A549 (cell line): Measurements from ENCODE around the gene PCK1. TPM values are rescaled to one million over a fixed set of nuclear protein-coding genes. Genes with fewer than 3 reads are reported as not detected.

Experiments used
- ATAC-seq, 2 experiments: fragments of 200-7000 bp in 1 of 2; fragments of >200 bp in 1 of 2; cut with Nextera tagmentation in 1 of 2; cut with Tn5 transposase in 1 of 2; 3 replicates each; pipeline versions ENCODE4 v1.8.0 to v1.9.1; 2018 to 2020; ENCODE audit warnings: mild to moderate bottlenecking in 1 of 2, moderate library complexity in 1 of 2
- CTCF ChIA-PET: fragments of 300-600 bp; sonication (Branson Sonifier 250); formaldehyde crosslinking; extraction: SDS; loops from one replicate; lab custom pipeline; 2021; ENCODE audit warnings: antibody characterized with exemption, inconsistent platforms; lab: Yijun Ruan, JAX
- POLR2A ChIA-PET: fragments of 350-600 bp; formaldehyde crosslinking; extraction: SDS; loops from one replicate; lab custom pipeline; 2021; ENCODE audit warnings: antibody characterized with exemption, inconsistent platforms; lab: Yijun Ruan, JAX
- DNase-seq, 2 experiments: peaks; one replicate each; pipeline versions ENCODE4 v3.0.0 to v3.0.0-alpha.2; 2011 to 2016; ENCODE audit warnings: low read depth in 1 of 2, low spot score in 1 of 2
- FAIRE-seq: peaks from 2 replicates; lab custom pipeline; 2011; peaks lifted over from hg19 to GRCh38; lab: Jason Lieb, UNC
- H3K27ac ChIP-seq, 2 experiments: fragments of >200 bp; sonication (Bioruptor Twin); formaldehyde crosslinking; 3 replicates each; pipeline ENCODE4 v1.5.1; 2016 to 2017
- H3K4me1 ChIP-seq: fragments of >200 bp; sonication (Bioruptor Twin); formaldehyde crosslinking; 3 replicates; pipeline ENCODE4 v1.6.1; 2016
- H3K4me2 ChIP-seq: fragments of >200 bp; sonication (Bioruptor Twin); formaldehyde crosslinking; 3 replicates; pipeline ENCODE4 v1.6.1; 2016
- H3K4me3 ChIP-seq: fragments of >200 bp; sonication (Bioruptor Twin); formaldehyde crosslinking; 3 replicates; pipeline ENCODE4 v1.5.1; 2016
- H3K9me3 ChIP-seq: fragments of >200 bp; sonication (Bioruptor Twin); formaldehyde crosslinking; 3 replicates; pipeline ENCODE4 v1.6.1; 2016
- CBX8 ChIP-seq: fragments of 200-600 bp; sonication (generic); IDR thresholded peaks from 2 replicates; pipeline ENCODE4 v1.6.1; 2016
- CHD2 ChIP-seq: fragments of 150-350 bp; IDR thresholded peaks from 2 replicates; pipeline ENCODE4 v1.6.1; 2014; ENCODE audit warnings: low read length; ENCODE audit not compliant: partially characterized antibody
- CHD4 ChIP-seq: fragments of 200-600 bp; sonication (generic); IDR thresholded peaks from 2 replicates; pipeline ENCODE4 v1.6.1; 2016; ENCODE audit warnings: antibody characterized with exemption, mild to moderate bottlenecking, borderline replicate concordance
- EHF ChIP-seq: fragments of 250-450 bp; sonication (Bioruptor Pico); IDR thresholded peaks from 2 replicates; pipeline ENCODE4 v1.5.0; 2020; ENCODE audit warnings: mild to moderate bottlenecking
- EHMT2 ChIP-seq: fragments of 200-600 bp; sonication (generic); IDR thresholded peaks from 2 replicates; pipeline ENCODE4 v1.6.1; 2016; ENCODE audit warnings: antibody characterized with exemption, low read depth, mild to moderate bottlenecking, moderate library complexity
- FOSB ChIP-seq: fragments of 250-450 bp; sonication (Bioruptor Pico); IDR thresholded peaks from 2 replicates; pipeline ENCODE4 v1.5.0; 2020; ENCODE audit warnings: mild to moderate bottlenecking, moderate library complexity
- FOXS1 ChIP-seq: fragments of 250-450 bp; sonication (Bioruptor Pico); IDR thresholded peaks from 2 replicates; pipeline ENCODE4 v1.5.0; 2020; ENCODE audit warnings: mild to moderate bottlenecking, moderate library complexity
- GATA3 ChIP-seq: IDR thresholded peaks from 2 replicates; pipeline ENCODE4 v1.6.1; 2012; ENCODE audit warnings: borderline replicate concordance
- HDAC2 ChIP-seq: fragments of 200-600 bp; sonication (generic); IDR thresholded peaks from 2 replicates; pipeline ENCODE4 v1.6.1; 2016
- HEYL ChIP-seq: fragments of 250-450 bp; sonication (Bioruptor Pico); IDR thresholded peaks from 2 replicates; pipeline ENCODE4 v1.8.0; 2021; ENCODE audit warnings: mild to moderate bottlenecking, moderate library complexity
- HOXA7 ChIP-seq: fragments of 250-450 bp; sonication (Bioruptor Pico); IDR thresholded peaks from 2 replicates; pipeline ENCODE4 v1.5.0; 2020; ENCODE audit warnings: mild to moderate bottlenecking, moderate library complexity
- HOXB13 ChIP-seq: fragments of 250-450 bp; sonication (Bioruptor Pico); IDR thresholded peaks from 2 replicates; pipeline ENCODE4 v1.5.0; 2020; ENCODE audit warnings: low read depth, mild to moderate bottlenecking, moderate library complexity
- JUN ChIP-seq, 2 experiments: fragments of >200 bp; sonication (Bioruptor Twin); formaldehyde crosslinking; IDR thresholded peaks; 2 replicates in 1 of 2; 3 replicates in 1 of 2; pipeline ENCODE4 v1.6.1; 2016 to 2017
- KDM1A ChIP-seq: fragments of 200-600 bp; sonication (generic); IDR thresholded peaks from 2 replicates; pipeline ENCODE4 v1.6.1; 2016; ENCODE audit warnings: low read depth, mild to moderate bottlenecking
- MAFK ChIP-seq: fragments of 450-650 bp; IDR thresholded peaks from 2 replicates; pipeline ENCODE4 v1.6.1; 2014; ENCODE audit not compliant: partially characterized antibody
- MYC ChIP-seq: IDR thresholded peaks from 2 replicates; pipeline ENCODE4 v1.6.1; 2012; ENCODE audit warnings: mild to moderate bottlenecking, inconsistent platforms, low read length, improper control_type of control experiment, borderline replicate concordance
- PHF8 ChIP-seq: fragments of 200-600 bp; sonication (generic); IDR thresholded peaks from 2 replicates; pipeline ENCODE4 v1.6.1; 2016; ENCODE audit warnings: low read depth, mild to moderate bottlenecking, antibody characterized with exemption, moderate library complexity, borderline replicate concordance
- POLR2AphosphoS2 ChIP-seq: conservative IDR thresholded peaks from 2 replicates; pipeline ENCODE4 v1.6.1; 2012; ENCODE audit warnings: low read length, improper control_type of control experiment, inconsistent platforms
- RAD21 ChIP-seq, 2 experiments: fragments of >200 bp in 1 of 2; sonication (Bioruptor Twin) in 1 of 2; formaldehyde crosslinking in 1 of 2; IDR thresholded peaks in 1 of 2; conservative IDR thresholded peaks in 1 of 2; 2 replicates in 1 of 2; 3 replicates in 1 of 2; pipeline ENCODE4 v1.6.1; 2012 to 2018; ENCODE audit warnings: inconsistent platforms in 1 of 2
- RARB ChIP-seq: fragments of 250-450 bp; sonication (Bioruptor Pico); IDR thresholded peaks from 2 replicates; pipeline ENCODE4 v1.8.0; 2021; ENCODE audit warnings: mild to moderate bottlenecking, moderate library complexity
- SREBF2 ChIP-seq: fragments of 450-650 bp; IDR thresholded peaks from 2 replicates; pipeline ENCODE4 v1.6.1; 2014; ENCODE audit warnings: mild to moderate bottlenecking, moderate library complexity
- TP53 ChIP-seq: fragments of 250-450 bp; sonication (Bioruptor Pico); IDR thresholded peaks from 2 replicates; pipeline ENCODE4 v1.5.0; 2021; ENCODE audit warnings: mild to moderate bottlenecking, moderate library complexity
- WGBS: methylation state at CpG from one replicate; pipeline ENCODE4 v1.1.6; 2017; ENCODE audit errors: missing lambda C conversion rate; 5-methylcytosine and 5-hydroxymethylcytosine counted together
- polyA plus RNA-seq, 4 experiments: library from polyadenylated mRNA; depleted of rRNA in 3 of 4; stranded (reverse); fragments of >200 nt; fragmentation: RNase III in 1 of 4; extraction: RNeasy Plus Mini Kit Qiagen cat#74134 plus additional on column Dnase treatment in 1 of 4; gene quantifications; 2 replicates in 3 of 4; 3 replicates in 1 of 4; pipeline ENCODE4 v1.2.3, GENCODE V29; 2011 to 2017
- TF ChIP-seq, protein P1 (sequence below): fragments of 150-350 bp; IDR thresholded peaks from 2 replicates; pipeline ENCODE4 v1.6.1; 2014; ENCODE audit warnings: low read depth, mild to moderate bottlenecking, low read length
- TF ChIP-seq, protein P2 (sequence below): fragments of 250-450 bp; sonication (Bioruptor Pico); IDR thresholded peaks from 2 replicates; pipeline ENCODE4 v1.5.0; 2021; ENCODE audit warnings: mild to moderate bottlenecking, moderate library complexity, borderline replicate concordance
- TF ChIP-seq, protein P3 (sequence below): fragments of >200 bp; sonication (Bioruptor Twin); formaldehyde crosslinking; IDR thresholded peaks from 3 replicates; pipeline ENCODE4 v1.6.1; 2016

PCK1 gene
- polyA plus RNA-seq, 2 of the 4 experiments (the other 2 are of a cell fraction), result 0.04 to 0.12 TPM

DNA sequence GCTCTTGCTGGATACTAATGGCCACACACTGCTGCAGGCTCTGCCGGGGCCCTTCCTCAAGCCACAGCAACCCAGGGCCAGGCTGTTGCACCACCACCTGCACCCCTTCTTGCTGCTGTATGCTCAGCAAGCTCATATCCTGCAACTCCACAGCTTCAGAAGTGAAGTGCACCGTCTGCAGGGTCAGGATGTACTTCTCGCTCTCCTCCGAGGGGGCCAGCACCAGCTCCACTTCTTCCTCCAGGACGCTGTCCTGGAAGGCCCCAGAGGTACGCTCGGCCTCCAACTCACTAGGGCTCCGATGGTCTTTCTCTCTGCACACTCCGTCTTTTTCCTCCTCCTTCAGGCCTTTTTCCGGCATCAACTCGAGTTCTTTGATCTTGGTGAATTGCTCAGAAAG, 37.1 kb upstream of the PCK1 start:
- Histone ChIP-seq H3K4me2 (no peak overlapping the region), H3K4me3 (no peak overlapping the region), H3K4me1 (peaks cover 6% of the 10 kb centered on the region; the same call in 1 of the 3 replicates), H3K9me3 (no peaks in the 10 kb centered on the region), H3K27ac (no peak overlapping the region)
- ChIA-PET POLR2A (no interaction called here), CTCF (interaction anchor here (0.9 to 19.8 kb wide), 4 partner anchors 10 to 686 kb away, joined by 3 to 388 read pairs (median 10); no protein-coding TSS in a partner anchor)
- no peak for ATAC-seq
- FAIRE-seq, result no peak
- 74% methylated on average over 10 of the region's 11 CpGs for WGBS
- TF ChIP-seq, protein P1, sequence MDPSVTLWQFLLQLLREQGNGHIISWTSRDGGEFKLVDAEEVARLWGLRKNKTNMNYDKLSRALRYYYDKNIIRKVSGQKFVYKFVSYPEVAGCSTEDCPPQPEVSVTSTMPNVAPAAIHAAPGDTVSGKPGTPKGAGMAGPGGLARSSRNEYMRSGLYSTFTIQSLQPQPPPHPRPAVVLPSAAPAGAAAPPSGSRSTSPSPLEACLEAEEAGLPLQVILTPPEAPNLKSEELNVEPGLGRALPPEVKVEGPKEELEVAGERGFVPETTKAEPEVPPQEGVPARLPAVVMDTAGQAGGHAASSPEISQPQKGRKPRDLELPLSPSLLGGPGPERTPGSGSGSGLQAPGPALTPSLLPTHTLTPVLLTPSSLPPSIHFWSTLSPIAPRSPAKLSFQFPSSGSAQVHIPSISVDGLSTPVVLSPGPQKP, result no peak
- TF ChIP-seq RAD21 (conservative IDR thresholded peaks at IDR 0.05 in 1 of 2, IDR thresholded peaks at IDR 0.05 in 1 of 2) (no peak), EHF (CRISPR knock-in tag) (no peak), PHF8 (no peak), CHD4 (no peak), KDM1A (no peak), MAFK (no peak), HEYL (no peak), FOXS1 (CRISPR knock-in tag) (no peak)
- no peak for DNase-seq

DNA sequence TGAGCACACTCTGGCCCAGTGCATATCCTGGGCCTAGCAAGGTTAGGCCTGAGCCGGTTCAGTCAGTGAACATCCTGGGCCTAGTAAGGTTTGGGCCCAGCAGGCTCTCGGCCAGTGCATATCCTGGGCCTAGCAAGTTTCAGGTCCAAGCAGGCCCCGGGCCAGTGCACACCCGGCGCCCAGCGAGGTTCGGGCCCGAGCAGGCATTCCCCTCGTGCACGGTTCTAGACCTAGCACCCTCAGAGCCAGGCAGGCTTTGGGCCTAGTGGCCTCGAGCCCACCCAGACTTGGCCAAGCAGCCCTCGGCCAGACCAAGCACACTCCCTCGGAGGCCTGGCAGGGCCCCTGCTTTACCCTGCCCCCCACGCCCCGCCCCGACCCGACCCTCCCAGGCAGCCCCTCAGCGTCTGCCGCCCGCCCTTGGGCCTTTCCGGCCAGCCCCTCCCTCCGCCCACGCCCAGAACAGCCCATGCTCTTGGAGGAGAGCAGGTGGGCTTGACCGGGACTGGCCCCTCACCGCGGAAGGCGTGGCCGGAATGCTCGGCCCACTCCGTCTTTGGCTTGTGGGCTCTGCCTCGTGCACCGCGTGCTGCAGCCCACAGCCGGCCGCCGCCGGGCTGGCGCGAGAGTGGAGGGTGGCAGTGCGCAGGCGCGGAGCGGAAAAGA, 36.3 kb upstream of the PCK1 start, which contains the start of gene CTCFL:
Gene CTCFL (minus strand): TSS at position 630 of the 666 bp plus-strand sequence. CDS start 935 bp downstream, outside the sequence.
- FAIRE-seq, result no peak
- Histone ChIP-seq H3K4me1 (peaks cover 6% of the 10 kb centered on the region; the same call in 1 of the 3 replicates), H3K4me2 (0 out of 3 replicates have a peak within 1 kb of the TSS, but pooled peaks have one; percentile 30), H3K4me3 (no peak within 1 kb of the TSS), H3K27ac (peak within 1 kb of the TSS in 1 of 2 experiments; percentile 16; a peak in 1 of 6 replicates), H3K9me3 (no peaks in the 10 kb centered on the region)
- TF ChIP-seq, protein P2, sequence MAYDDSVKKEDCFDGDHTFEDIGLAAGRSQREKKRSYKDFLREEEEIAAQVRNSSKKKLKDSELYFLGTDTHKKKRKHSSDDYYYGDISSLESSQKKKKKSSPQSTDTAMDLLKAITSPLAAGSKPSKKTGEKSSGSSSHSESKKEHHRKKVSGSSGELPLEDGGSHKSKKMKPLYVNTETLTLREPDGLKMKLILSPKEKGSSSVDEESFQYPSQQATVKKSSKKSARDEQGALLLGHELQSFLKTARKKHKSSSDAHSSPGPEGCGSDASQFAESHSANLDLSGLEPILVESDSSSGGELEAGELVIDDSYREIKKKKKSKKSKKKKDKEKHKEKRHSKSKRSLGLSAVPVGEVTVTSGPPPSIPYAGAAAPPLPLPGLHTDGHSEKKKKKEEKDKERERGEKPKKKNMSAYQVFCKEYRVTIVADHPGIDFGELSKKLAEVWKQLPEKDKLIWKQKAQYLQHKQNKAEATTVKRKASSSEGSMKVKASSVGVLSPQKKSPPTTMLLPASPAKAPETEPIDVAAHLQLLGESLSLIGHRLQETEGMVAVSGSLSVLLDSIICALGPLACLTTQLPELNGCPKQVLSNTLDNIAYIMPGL (CRISPR knock-in tag), result no peak
- TF ChIP-seq RARB (CRISPR knock-in tag), result no peak
- TF ChIP-seq, protein P3, sequence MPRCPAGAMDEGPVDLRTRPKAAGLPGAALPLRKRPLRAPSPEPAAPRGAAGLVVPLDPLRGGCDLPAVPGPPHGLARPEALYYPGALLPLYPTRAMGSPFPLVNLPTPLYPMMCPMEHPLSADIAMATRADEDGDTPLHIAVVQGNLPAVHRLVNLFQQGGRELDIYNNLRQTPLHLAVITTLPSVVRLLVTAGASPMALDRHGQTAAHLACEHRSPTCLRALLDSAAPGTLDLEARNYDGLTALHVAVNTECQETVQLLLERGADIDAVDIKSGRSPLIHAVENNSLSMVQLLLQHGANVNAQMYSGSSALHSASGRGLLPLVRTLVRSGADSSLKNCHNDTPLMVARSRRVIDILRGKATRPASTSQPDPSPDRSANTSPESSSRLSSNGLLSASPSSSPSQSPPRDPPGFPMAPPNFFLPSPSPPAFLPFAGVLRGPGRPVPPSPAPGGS, result no peak
- TF ChIP-seq TP53 (CRISPR knock-in tag), result no peak
- no peak for TF ChIP-seq FOSB (CRISPR knock-in tag)
- no peak for TF ChIP-seq CBX8
- no peak for TF ChIP-seq CHD4
- TF ChIP-seq MAFK, result no peak
- TF ChIP-seq HDAC2, result no peak
- no peak for TF ChIP-seq PHF8
- no peak for TF ChIP-seq SREBF2
- no peak for TF ChIP-seq HOXB13 (CRISPR knock-in tag)
- no peak for TF ChIP-seq JUN (IDR thresholded peaks at IDR 0.05)
- TF ChIP-seq EHMT2, result no peak
- no peak for TF ChIP-seq CHD2
- no peak for TF ChIP-seq POLR2AphosphoS2
- no peak for TF ChIP-seq GATA3
- TF ChIP-seq MYC, result no peak
- TF ChIP-seq HOXA7 (CRISPR knock-in tag), result no peak
- ATAC-seq, result no peak; a peak in 1 of 6 replicates
- ChIA-PET POLR2A (no interaction called here), CTCF (no interaction called here)
- 95% methylated on average over 31 of the region's 43 CpGs for WGBS
- DNase-seq, result no peak
